Esophagus muscularis mucosa (tissue), 4 donors: ENCODE data around the gene SELENOT. TPM values are rescaled to one million over a fixed set of nuclear protein-coding genes. Genes with fewer than 3 reads are reported as not detected.

Experiments used
- DNase-seq: peaks from one replicate; pipeline ENCODE4 v3.0.0-alpha.2; 2017; ENCODE audit errors: extremely low spot score
- H3K27ac ChIP-seq, 4 donors: fragments of 200-600 bp; sonication (generic); replicated peaks in 1 of 4; 1 replicate in 3 of 4; 2 replicates in 1 of 4; pipeline ENCODE4 v1.5.1; 2016 to 2019; ENCODE audit warnings: mild to moderate bottlenecking in 1 of 4
- H3K27me3 ChIP-seq, 4 donors: fragments of 200-600 bp; sonication (generic); one replicate each; pipeline versions ENCODE4 v1.5.1 to v1.6.0; 2016 to 2019
- H3K36me3 ChIP-seq, 4 donors: fragments of 200-600 bp; sonication (generic); one replicate each; pipeline ENCODE4 v1.5.1; 2016 to 2019
- H3K4me1 ChIP-seq, 4 donors: fragments of 200-600 bp; sonication (generic); one replicate each; pipeline ENCODE4 v1.5.1; 2016 to 2019
- H3K4me3 ChIP-seq, 4 donors: fragments of 200-600 bp; sonication (generic); 1 replicate in 2 of 4; 2 replicates in 2 of 4; pipeline ENCODE4 v1.5.1; 2016 to 2019; ENCODE audit warnings: mild to moderate bottlenecking in 4 of 4, moderate library complexity in 1 of 4
- H3K9me3 ChIP-seq, 4 donors: fragments of 200-600 bp; sonication (generic); 1 replicate in 3 of 4; 2 replicates in 1 of 4; pipeline ENCODE4 v1.5.1; 2016 to 2019
- CTCF ChIP-seq, 3 experiments: fragments of 200-600 bp in 2 of 3; fragments of 450-650 bp in 1 of 3; sonication (generic) in 2 of 3; IDR thresholded peaks; one replicate each; pipeline ENCODE4 v1.5.1; 2017 to 2019; ENCODE audit warnings: antibody characterized with exemption in 3 of 3, mild to moderate bottlenecking in 2 of 3, moderate library complexity in 1 of 3
- EP300 ChIP-seq: sonication (generic); formaldehyde crosslinking; IDR thresholded peaks from one replicate; pipeline ENCODE4 v1.6.1; 2017; ENCODE audit warnings: antibody characterized with exemption
- POLR2A ChIP-seq: fragments of 450-650 bp; IDR thresholded peaks from one replicate; pipeline ENCODE4 v1.6.1; 2017; ENCODE audit warnings: antibody characterized with exemption, moderate library complexity, mild to moderate bottlenecking, low read depth
- POLR2AphosphoS5 ChIP-seq, 2 donors: sonication (generic); formaldehyde crosslinking; IDR thresholded peaks; one replicate each; pipeline ENCODE4 v1.6.1; 2017; ENCODE audit warnings: antibody characterized with exemption in 2 of 2
- WGBS: methylation state at CpG from one replicate; pipeline ENCODE4 v1.1.5; 2018; 5-methylcytosine and 5-hydroxymethylcytosine counted together
- intact Hi-C: fragments of 100-400 bp; cut with DNase I; formaldehyde crosslinking; loops from one replicate; pipeline ENCODE4 v1.15.1; 2023
- total RNA-seq, 4 donors: library from RNA; depleted of rRNA; stranded (reverse); fragments of >200 nt; gene quantifications; one replicate each; pipeline versions ENCODE4 v1.1.0 to v1.2.1, GENCODE V29; 2016

The SELENOT gene
- total RNA-seq, 4 donors from 2014 or later: 34.5 to 124 (median 67.5) TPM

GRCh38 chr3:150640256-150640655 is 37.1 kb downstream of the SELENOT start:
- 96% methylated on average over 12 of the region's 12 CpGs for WGBS
- H3K27me3 ChIP-seq: no peaks in the 10 kb centered on the region
- no peaks in the 10 kb centered on the region for H3K36me3 ChIP-seq
- no peaks in the 10 kb centered on the region for H3K4me1 ChIP-seq
- H3K27ac ChIP-seq: no peak overlapping the region
- no peaks in the 10 kb centered on the region for H3K9me3 ChIP-seq
- no peak overlapping the region for H3K4me3 ChIP-seq
- intact Hi-C loops: no loop called here
- DNase-seq: no peak
- TF ChIP-seq POLR2A (no peak), CTCF (IDR thresholded peaks at IDR 0.05) (no peak)

GRCh38 chr3:150653110-150653561 is 50.0 kb downstream of the SELENOT start:
- Histone ChIP-seq H3K27me3 (no peaks in the 10 kb centered on the region), H3K36me3 (no peaks in the 10 kb centered on the region), H3K4me1 (no peaks in the 10 kb centered on the region), H3K27ac (no peak overlapping the region), H3K9me3 (no peaks in the 10 kb centered on the region), H3K4me3 (no peak overlapping the region)
- intact Hi-C loops: no loop called here
- 88% methylated on average over 4 of the region's 4 CpGs for WGBS
- no peak for DNase-seq
- TF ChIP-seq CTCF (IDR thresholded peaks at IDR 0.05): no peak

- no peak overlapping the region for H3K4me3 ChIP-seq
- DNase-seq: no peak
- 66% methylated on average over 4 of the region's 4 CpGs for WGBS
- intact Hi-C loops: no loop called here
- TF ChIP-seq CTCF (IDR thresholded peaks at IDR 0.05) (no peak), POLR2AphosphoS5 (IDR thresholded peaks at IDR 0.05) (no peak), POLR2A (no peak), EP300 (no peak)
- H3K9me3 ChIP-seq: no peaks in the 10 kb centered on the region
- H3K4me1 ChIP-seq: no peaks in the 10 kb centered on the region
- H3K36me3 ChIP-seq: no peaks in the 10 kb centered on the region
- peaks cover 0 to 3% (median 0%) of the 10 kb centered on the region in 4 donors for H3K27me3 ChIP-seq
- H3K27ac ChIP-seq: no peak overlapping the region
Measured at GRCh38 chr3:150656316-150656715, 53.2 kb downstream of the SELENOT start.

DNA sequence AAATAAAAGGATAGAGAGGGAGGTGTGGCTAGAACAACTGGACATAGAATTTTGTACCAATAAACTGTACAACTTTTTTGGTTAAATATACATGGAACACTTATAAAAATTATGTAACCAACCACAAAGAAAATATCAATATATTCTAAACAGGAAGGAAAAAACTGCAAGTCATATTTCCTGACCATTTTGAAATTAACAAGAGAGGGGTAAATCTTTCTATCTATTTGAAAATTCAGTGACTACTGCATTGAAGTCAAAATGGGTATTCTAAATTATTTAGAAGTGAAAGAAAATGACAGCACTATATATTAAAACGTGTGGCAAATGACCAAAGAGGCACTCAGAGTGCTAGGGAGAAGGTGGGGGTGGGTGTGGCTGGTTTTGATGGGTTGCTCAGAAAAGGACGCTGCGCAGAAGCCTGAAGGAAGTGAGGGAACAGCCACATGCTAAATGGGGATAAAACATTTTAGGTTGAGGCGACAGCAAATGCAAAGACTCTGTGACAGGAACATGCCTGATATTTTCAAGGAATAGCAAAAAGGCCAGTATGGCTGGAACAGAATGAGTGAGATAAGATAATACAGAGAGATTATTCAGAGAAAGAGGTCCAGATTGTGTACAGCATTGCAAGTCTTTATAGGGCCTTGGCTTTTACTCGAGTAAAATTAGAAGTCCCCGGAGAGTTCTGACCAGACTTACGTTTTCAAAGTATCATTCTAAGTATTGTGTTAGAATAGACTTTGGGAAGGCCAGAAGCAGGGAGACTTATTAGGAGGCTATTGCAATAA is 59.5 kb downstream of the SELENOT start:
- Histone ChIP-seq H3K9me3 (no peaks in the 10 kb centered on the region), H3K36me3 (no peaks in the 10 kb centered on the region), H3K4me1 (no peaks in the 10 kb centered on the region), H3K4me3 (no peak overlapping the region), H3K27ac (no peak overlapping the region), H3K27me3 (peaks cover 0 to 3% (median 0%) of the 10 kb centered on the region in 4 donors)
- WGBS: 64% methylated on average over 7 of the region's 7 CpGs
- intact Hi-C loops: no loop called here
- TF ChIP-seq CTCF (IDR thresholded peaks at IDR 0.05): no peak
- TF ChIP-seq POLR2AphosphoS5 (IDR thresholded peaks at IDR 0.05): no peak
- TF ChIP-seq POLR2A: no peak
- no peak for TF ChIP-seq EP300
- no peak for DNase-seq

DNA sequence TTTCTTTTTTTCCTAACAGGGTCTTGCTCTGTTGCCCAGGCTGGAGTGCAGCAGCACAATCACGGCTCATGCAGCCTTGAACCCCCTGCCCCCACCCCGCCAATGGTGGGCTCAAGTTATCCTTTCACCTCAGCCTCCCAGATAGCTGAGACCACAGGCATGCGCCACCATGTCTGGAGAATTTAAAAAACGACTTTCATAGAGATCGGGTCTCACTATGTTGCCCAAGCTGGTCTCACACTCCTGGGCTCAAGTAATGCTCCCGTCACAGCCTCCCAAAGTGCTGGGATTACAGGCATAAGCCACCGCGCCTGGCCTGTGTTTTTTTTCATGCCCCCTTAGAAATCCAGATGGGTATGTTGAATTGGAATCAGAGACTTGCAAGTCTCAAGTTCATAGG is 60.3 kb downstream of the SELENOT start:
- intact Hi-C loops: no loop called here
- H3K4me1 ChIP-seq: no peaks in the 10 kb centered on the region
- H3K4me3 ChIP-seq: no peak overlapping the region
- H3K27ac ChIP-seq: no peak overlapping the region
- H3K9me3 ChIP-seq: no peaks in the 10 kb centered on the region
- DNase-seq: no peak
- peaks cover 0 to 3% (median 0%) of the 10 kb centered on the region in 4 donors for H3K27me3 ChIP-seq
- no peak for TF ChIP-seq EP300
- no peak for TF ChIP-seq POLR2A
- no peak for TF ChIP-seq POLR2AphosphoS5 (IDR thresholded peaks at IDR 0.05)
- TF ChIP-seq CTCF (IDR thresholded peaks at IDR 0.05): no peak
- WGBS: 90% methylated on average over 8 of the region's 8 CpGs
- no peaks in the 10 kb centered on the region for H3K36me3 ChIP-seq
